ENCODE data around the gene CEMIP. TPM values are rescaled to one million over a fixed set of nuclear protein-coding genes. Genes with fewer than 3 reads are reported as not detected.
A peak's percentile ranks its signal among the peaks of the same experiment; 100 is the strongest.

Gene CEMIP
- polyA plus RNA-seq, 3 donors: not detected

DNA sequence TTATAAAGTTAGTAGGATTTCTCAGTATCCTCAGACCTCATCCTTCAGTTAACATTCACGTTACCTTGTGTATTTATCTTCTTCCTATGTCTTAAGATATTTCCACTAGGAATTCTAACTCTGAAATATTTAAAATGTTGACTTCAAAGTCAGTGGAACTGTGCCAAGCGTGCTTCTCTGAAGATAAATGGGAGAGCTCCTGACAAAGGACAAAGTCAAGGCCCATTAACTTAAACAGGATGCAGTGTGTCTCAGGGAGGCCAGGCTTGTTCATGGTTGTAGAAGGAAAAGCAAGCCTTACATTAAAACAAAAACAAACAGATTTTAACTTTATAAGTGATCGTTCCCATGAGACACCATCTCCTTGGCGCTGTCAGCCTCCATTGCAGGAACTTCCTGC, 42.6 kb upstream of the CEMIP start:
- H3K4me1 Mint-ChIP-seq: peaks cover 24% of the 10 kb centered on the region
- Histone ChIP-seq H3K27ac (ENCODE audit: low read depth in 1 of 2, low read length in 2 of 2) (no peak overlapping the region), H3K9ac (ENCODE audit: insufficient read depth, low read length, poor library complexity, severe bottlenecking) (no peak overlapping the region), H3K36me3 (replicated peaks in 1 of 2; ENCODE audit: control insufficient read depth in 1 of 2, insufficient read depth in 2 of 2, low read length in 2 of 2) (no peaks in the 10 kb centered on the region), H3K4me1 (ENCODE audit: control insufficient read depth in 1 of 2, insufficient read depth in 2 of 2, low read length in 2 of 2) (peaks cover 8 to 9% of the 10 kb centered on the region in 2 donors), H3K79me2 (ENCODE audit: insufficient read depth, low read length) (no peaks in the 10 kb centered on the region), H3K27me3 (ENCODE audit: control insufficient read depth in 2 of 2, insufficient read depth in 2 of 2, low read length in 2 of 2) (no peaks in the 10 kb centered on the region), H3K4me3 (replicated peaks in 1 of 3; ENCODE audit: low read depth in 2 of 3, low read length in 3 of 3) (no peak overlapping the region), H3K9me3 (replicated peaks in 1 of 2; ENCODE audit: control insufficient read depth in 1 of 2, insufficient read depth in 1 of 2, low read length in 2 of 2) (no peaks in the 10 kb centered on the region), H2AFZ (ENCODE audit: insufficient read depth, low read depth, low read length, poor library complexity, severe bottlenecking) (no peak overlapping the region), H4K20me1 (ENCODE audit: insufficient read depth, low read length) (no peaks in the 10 kb centered on the region), H3K4me2 (replicated peaks; ENCODE audit: extremely low read depth, low read length, poor library complexity, severe bottlenecking) (no peak overlapping the region)
- 100% methylated on average over 2 of the region's 4 CpGs for WGBS (ENCODE audit: insufficient coverage)
- intact Hi-C loops (cut with micrococcal nuclease): no loop called here
- H3K27ac Mint-ChIP-seq: no peak overlapping the region
- TF ChIP-seq, protein P1, sequence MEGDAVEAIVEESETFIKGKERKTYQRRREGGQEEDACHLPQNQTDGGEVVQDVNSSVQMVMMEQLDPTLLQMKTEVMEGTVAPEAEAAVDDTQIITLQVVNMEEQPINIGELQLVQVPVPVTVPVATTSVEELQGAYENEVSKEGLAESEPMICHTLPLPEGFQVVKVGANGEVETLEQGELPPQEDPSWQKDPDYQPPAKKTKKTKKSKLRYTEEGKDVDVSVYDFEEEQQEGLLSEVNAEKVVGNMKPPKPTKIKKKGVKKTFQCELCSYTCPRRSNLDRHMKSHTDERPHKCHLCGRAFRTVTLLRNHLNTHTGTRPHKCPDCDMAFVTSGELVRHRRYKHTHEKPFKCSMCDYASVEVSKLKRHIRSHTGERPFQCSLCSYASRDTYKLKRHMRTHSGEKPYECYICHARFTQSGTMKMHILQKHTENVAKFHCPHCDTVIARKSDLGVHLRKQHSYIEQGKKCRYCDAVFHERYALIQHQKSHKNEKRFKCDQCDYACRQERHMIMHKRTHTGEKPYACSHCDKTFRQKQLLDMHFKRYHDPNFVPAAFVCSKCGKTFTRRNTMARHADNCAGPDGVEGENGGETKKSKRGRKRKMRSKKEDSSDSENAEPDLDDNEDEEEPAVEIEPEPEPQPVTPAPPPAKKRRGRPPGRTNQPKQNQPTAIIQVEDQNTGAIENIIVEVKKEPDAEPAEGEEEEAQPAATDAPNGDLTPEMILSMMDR (IDR thresholded peaks at IDR 0.05): no peak
- no peak for DNase-seq
- peaks cover 0 to 4% (median 0%) of the 10 kb centered on the region in 3 donors for H3K27me3 Mint-ChIP-seq (ENCODE audit: low read depth in 3 of 3)
- H3K4me3 Mint-ChIP-seq: no peak overlapping the region
- peaks cover 0 to 6% of the 10 kb centered on the region in 2 donors for H3K36me3 Mint-ChIP-seq
- peaks cover 0 to 7% (median 0%) of the 10 kb centered on the region in 7 donors for H3K9me3 Mint-ChIP-seq

GRCh38 chr15:80739919-80740318, 39.3 kb upstream of the CEMIP start:
- H3K9ac ChIP-seq (ENCODE audit: insufficient read depth, low read length, poor library complexity, severe bottlenecking): no peak overlapping the region
- H3K79me2 ChIP-seq (ENCODE audit: insufficient read depth, low read length): no peaks in the 10 kb centered on the region
- H3K27ac ChIP-seq (ENCODE audit: low read depth in 1 of 2, low read length in 2 of 2): no peak overlapping the region
- Mint-ChIP-seq H3K36me3 (peaks cover 0 to 6% of the 10 kb centered on the region in 2 donors), H3K4me3 (no peak overlapping the region), H3K27me3 (ENCODE audit: low read depth in 3 of 3) (no peaks in the 10 kb centered on the region), H3K4me1 (peaks cover 45% of the 10 kb centered on the region), H3K27ac (peak overlapping the region in 2 of 7 donors; percentile 8 to 9), H3K9me3 (peaks cover 0 to 7% (median 0%) of the 10 kb centered on the region in 7 donors)
- DNase-seq: no peak
- 53% methylated on average over 2 of the region's 3 CpGs for WGBS (ENCODE audit: insufficient coverage)
- TF ChIP-seq, protein P1 (IDR thresholded peaks at IDR 0.05): no peak
- no peaks in the 10 kb centered on the region for H3K36me3 ChIP-seq (replicated peaks in 1 of 2; ENCODE audit: control insufficient read depth in 1 of 2, insufficient read depth in 2 of 2, low read length in 2 of 2)
- intact Hi-C loops (cut with micrococcal nuclease): no loop called here
- H3K4me3 ChIP-seq (replicated peaks in 1 of 3; ENCODE audit: low read depth in 2 of 3, low read length in 3 of 3): no peak overlapping the region
- H2AFZ ChIP-seq (ENCODE audit: insufficient read depth, low read depth, low read length, poor library complexity, severe bottlenecking): no peak overlapping the region
- no peaks in the 10 kb centered on the region for H4K20me1 ChIP-seq (ENCODE audit: insufficient read depth, low read length)
- H3K4me1 ChIP-seq (ENCODE audit: control insufficient read depth in 1 of 2, insufficient read depth in 2 of 2, low read length in 2 of 2): peaks cover 13 to 14% of the 10 kb centered on the region in 2 donors
- no peaks in the 10 kb centered on the region for H3K9me3 ChIP-seq (replicated peaks in 1 of 2; ENCODE audit: control insufficient read depth in 1 of 2, insufficient read depth in 1 of 2, low read length in 2 of 2)
- H3K4me2 ChIP-seq (replicated peaks; ENCODE audit: extremely low read depth, low read length, poor library complexity, severe bottlenecking): no peak overlapping the region
- no peaks in the 10 kb centered on the region for H3K27me3 ChIP-seq (ENCODE audit: control insufficient read depth in 2 of 2, insufficient read depth in 2 of 2, low read length in 2 of 2)
